H1 (cell line): ENCODE results near the gene C22orf39. TPM values are rescaled to one million over a fixed set of nuclear protein-coding genes. Genes with fewer than 3 reads are reported as not detected.
"Not testable (repeated sequence)": the region's sequence is repeated elsewhere in the genome, so short reads cannot be mapped to it uniquely, and the experiment has no call there.

ENCODE experiments used
- CTCF ChIA-PET: fragments of 300-600 bp; sonication (Branson Sonifier 250); formaldehyde crosslinking; loops from one replicate; lab custom pipeline; 2021; ENCODE audit not compliant: partially characterized antibody; lab: Charles Lee
- POLR2A ChIA-PET: fragments of 300-600 bp; sonication (Branson Sonifier 250); formaldehyde crosslinking; loops from one replicate; lab custom pipeline; 2021; ENCODE audit warnings: inconsistent platforms; ENCODE audit not compliant: partially characterized antibody; lab: Charles Lee
- DNase-seq, 2 experiments: peaks; one replicate each; pipeline versions ENCODE4 v3.0.0 to v3.0.0-alpha.2; 2010 to 2022; ENCODE audit warnings: low spot score in 2 of 2, low read depth in 1 of 2, mixed read lengths in 1 of 2
- FAIRE-seq: peaks from 2 replicates; lab custom pipeline; 2011; peaks lifted over from hg19 to GRCh38; lab: Jason Lieb, UNC
- H2AFZ ChIP-seq: 2 replicates; pipeline ENCODE4 v1.8.1; 2012; ENCODE audit warnings: low read length, inconsistent platforms
- H2AK5ac ChIP-seq: 2 replicates; pipeline ENCODE4 v1.6.1; 2013; ENCODE audit warnings: low read depth, low read length
- H2BK120ac ChIP-seq: replicated peaks from 2 replicates; pipeline ENCODE3; 2013; ENCODE audit warnings: low read depth, low read length, inconsistent platforms
- H2BK12ac ChIP-seq: 2 replicates; pipeline ENCODE4 v1.6.1; 2013; ENCODE audit warnings: low read depth, low read length
- H2BK15ac ChIP-seq: 2 replicates; pipeline ENCODE4 v1.6.1; 2013; ENCODE audit warnings: low read length
- H2BK20ac ChIP-seq: 2 replicates; pipeline ENCODE4 v1.6.1; 2013; ENCODE audit warnings: low read length
- H2BK5ac ChIP-seq: 2 replicates; pipeline ENCODE4 v1.6.1; 2013; ENCODE audit warnings: low read depth, low read length
- H3K14ac ChIP-seq: 2 replicates; pipeline ENCODE4 v1.6.1; 2013; ENCODE audit warnings: inconsistent platforms; ENCODE audit not compliant: insufficient read length
- H3K18ac ChIP-seq: 2 replicates; pipeline ENCODE4 v1.6.1; 2013; ENCODE audit warnings: low read length; ENCODE audit errors: extremely low read depth
- H3K23ac ChIP-seq: 2 replicates; pipeline ENCODE4 v1.6.1; 2013; ENCODE audit warnings: inconsistent platforms; ENCODE audit not compliant: insufficient read length
- H3K23me2 ChIP-seq: 2 replicates; pipeline ENCODE4 v1.6.1; 2013; ENCODE audit warnings: low read depth, low read length
- H3K27ac ChIP-seq: 2 replicates; pipeline ENCODE4 v1.6.1; 2011; ENCODE audit warnings: low read depth, low read length, inconsistent platforms
- H3K27me3 ChIP-seq, 4 experiments: replicated peaks in 1 of 4; 1 replicate in 1 of 4; 2 replicates in 3 of 4; pipeline versions ENCODE4 v1.6.1 to v1.8.1; 2011 to 2013; ENCODE audit warnings: low read length in 3 of 4, mild to moderate bottlenecking in 3 of 4, inconsistent platforms in 2 of 4, mixed read lengths in 2 of 4, moderate library complexity in 1 of 4; ENCODE audit not compliant: control insufficient read depth in 3 of 4, insufficient read depth in 3 of 4; ENCODE audit errors: extremely low read depth in 1 of 4
- H3K36me3 ChIP-seq, 4 experiments: 2 replicates each; pipeline versions ENCODE4 v1.6.1 to v1.8.1; 2011 to 2013; ENCODE audit warnings: mild to moderate bottlenecking in 4 of 4, low read length in 3 of 4, moderate library complexity in 2 of 4, control low read depth in 1 of 4, inconsistent platforms in 1 of 4; ENCODE audit not compliant: insufficient read depth in 4 of 4, control insufficient read depth in 2 of 4
- H3K4ac ChIP-seq: replicated peaks from 2 replicates; pipeline ENCODE3; 2013; ENCODE audit warnings: low read length, low read depth, mixed read lengths, inconsistent platforms; ENCODE audit not compliant: insufficient read length
- H3K4me1 ChIP-seq, 4 experiments: replicated peaks in 1 of 4; 1 replicate in 1 of 4; 2 replicates in 3 of 4; pipeline versions ENCODE4 v1.6.1 to v1.8.1; 2011 to 2013; ENCODE audit warnings: low read length in 3 of 4, inconsistent platforms in 2 of 4, mixed read lengths in 1 of 4; ENCODE audit not compliant: insufficient read depth in 4 of 4, control insufficient read depth in 3 of 4
- H3K4me2 ChIP-seq, 2 experiments: 2 replicates each; pipeline versions ENCODE4 v1.6.1 to v1.8.1; 2011 to 2013; ENCODE audit warnings: low read depth in 2 of 2, low read length in 2 of 2, control low read depth in 1 of 2, inconsistent platforms in 1 of 2, mild to moderate bottlenecking in 1 of 2; ENCODE audit not compliant: insufficient read depth in 1 of 2
- H3K4me3 ChIP-seq, 4 experiments: fragments of 200-600, 300-600 bp in 1 of 4; sonication (generic), shearing (Covaris generic), sonication (Bioruptor Twin) in 1 of 4; 2 replicates each; pipeline versions ENCODE4 v1.5.1 to v1.8.1; 2011 to 2016; ENCODE audit warnings: low read length in 4 of 4, low read depth in 3 of 4, control low read depth in 2 of 4, inconsistent platforms in 2 of 4, mild to moderate bottlenecking in 2 of 4, mixed read lengths in 1 of 4, moderate library complexity in 1 of 4; ENCODE audit not compliant: insufficient read depth in 2 of 4; ENCODE audit errors: extremely low read depth in 1 of 4
- H3K56ac ChIP-seq: replicated peaks from 2 replicates; pipeline ENCODE3; 2013; ENCODE audit warnings: low read depth, mild to moderate bottlenecking, mixed read lengths, low read length, inconsistent platforms; ENCODE audit not compliant: insufficient read length
- H3K79me1 ChIP-seq: 2 replicates; pipeline ENCODE4 v1.6.1; 2013; ENCODE audit warnings: low read depth, low read length, control low read depth
- H3K79me2 ChIP-seq, 2 experiments: 2 replicates each; pipeline versions ENCODE4 v1.6.1 to v1.8.1; 2012 to 2013; ENCODE audit warnings: low read length in 2 of 2, mild to moderate bottlenecking in 2 of 2, inconsistent platforms in 1 of 2; ENCODE audit not compliant: insufficient read depth in 2 of 2, control insufficient read depth in 1 of 2
- H3K9ac ChIP-seq, 4 experiments: replicated peaks in 1 of 4; 1 replicate in 1 of 4; 2 replicates in 3 of 4; pipeline versions ENCODE4 v1.6.1 to v1.8.1; 2011 to 2013; ENCODE audit warnings: low read depth in 3 of 4, low read length in 3 of 4, control low read depth in 2 of 4, mild to moderate bottlenecking in 2 of 4, moderate library complexity in 2 of 4, inconsistent platforms in 1 of 4; ENCODE audit errors: extremely low read depth in 1 of 4
- H3K9me3 ChIP-seq, 2 experiments: 2 replicates each; pipeline versions ENCODE4 v1.6.1 to v1.8.1; 2012 to 2013; ENCODE audit warnings: mild to moderate bottlenecking in 2 of 2, moderate library complexity in 2 of 2, control low read depth in 1 of 2, inconsistent platforms in 1 of 2, low read depth in 1 of 2, low read length in 1 of 2, mixed read lengths in 1 of 2; ENCODE audit not compliant: insufficient read depth in 2 of 2
- H4K20me1 ChIP-seq, 2 experiments: replicated peaks in 1 of 2; 2 replicates each; pipeline versions ENCODE3 to v1.8.1; 2011 to 2013; ENCODE audit warnings: inconsistent platforms in 2 of 2, low read length in 2 of 2, mild to moderate bottlenecking in 1 of 2; ENCODE audit not compliant: insufficient read depth in 2 of 2, control insufficient read depth in 1 of 2
- H4K5ac ChIP-seq: 2 replicates; pipeline ENCODE4 v1.6.1; 2013; ENCODE audit warnings: low read length, low read depth, mixed read lengths, inconsistent platforms; ENCODE audit not compliant: insufficient read length
- H4K8ac ChIP-seq: 2 replicates; pipeline ENCODE4 v1.8.0; 2013; ENCODE audit warnings: mild to moderate bottlenecking, moderate library complexity, low read length, inconsistent platforms; ENCODE audit not compliant: insufficient read depth; ENCODE audit errors: extremely low read depth
- H4K91ac ChIP-seq: replicated peaks from 2 replicates; pipeline ENCODE3; 2013; ENCODE audit warnings: low read length, mixed read lengths, inconsistent platforms; ENCODE audit not compliant: insufficient read length
- WGBS, 2 experiments: shearing (Covaris generic) in 1 of 2; methylation state at CpG; one replicate each; pipeline versions ENCODE4 v1.1.6 to v1.1.7; 2013 to 2015; ENCODE audit warnings: low lambda C conversion rate in 2 of 2, mixed read lengths in 2 of 2, inconsistent platforms in 1 of 2, low coverage in 1 of 2, missing lambda C conversion rate in 1 of 2; ENCODE audit not compliant: insufficient replicate concordance in 2 of 2, insufficient coverage in 1 of 2, insufficient read length in 1 of 2; ENCODE audit errors: extremely low coverage in 1 of 2, missing lambda C conversion rate in 1 of 2; 5-methylcytosine and 5-hydroxymethylcytosine counted together
- polyA plus RNA-seq, 7 experiments: library from polyadenylated mRNA; depleted of rRNA in 3 of 7; stranded (reverse) in 5 of 7; unstranded in 2 of 7; fragments of >200 nt in 5 of 7; fragments of 200-250 nt in 2 of 7; gene quantifications; 1 replicate in 5 of 7; 2 replicates in 1 of 7; 4 replicates in 1 of 7; pipeline versions ENCODE4 v1.2.1 to v1.2.3, GENCODE V29; 2011 to 2013; ENCODE audit warnings: missing spikeins in 2 of 7, mixed read lengths in 2 of 7
- total RNA-seq: library from RNA; stranded (reverse); fragmentation: NEBNext Ultra II Directional; extraction: Animal tissue kit (Norgen Biotek cat#: 25700); gene quantifications from 2 replicates; pipeline ENCODE4 v1.2.1, GENCODE V29; 2021

C22orf39 gene
- total and polyA plus RNA-seq, 2 of the 8 experiments (the other 6 are each of a cell fraction or from before 2014, with no cell fraction given) = 22.7 to 27.7 TPM

GRCh38 chr22:19445279-19445982 is 2.1 kb downstream of the C22orf39 start:
- not testable (repeated sequence) for H4K5ac ChIP-seq, H2BK12ac ChIP-seq, H3K9me3 ChIP-seq, H3K4me1 ChIP-seq, H2BK5ac ChIP-seq, H3K4me3 ChIP-seq, H3K4me2 ChIP-seq, H2BK15ac ChIP-seq, H3K36me3 ChIP-seq, H4K91ac ChIP-seq, H2AK5ac ChIP-seq, H2BK120ac ChIP-seq, H3K9ac ChIP-seq, H3K79me1 ChIP-seq, H4K8ac ChIP-seq, H3K14ac ChIP-seq, DNase-seq, H3K23ac ChIP-seq, FAIRE-seq, H2AFZ ChIP-seq, H3K27me3 ChIP-seq, H3K56ac ChIP-seq, H3K23me2 ChIP-seq, H3K4ac ChIP-seq, H2BK20ac ChIP-seq, H3K18ac ChIP-seq, H3K27ac ChIP-seq
- peaks cover 3 to 37% of the 10 kb centered on the region in 2 experiments; a peak in 3 of 4 replicates for H3K79me2 ChIP-seq
- POLR2A ChIA-PET = interaction anchor here (1.1 to 6.7 kb wide), 5 partner anchors 8 to 34 kb away, joined by 3 to 127 read pairs (median 7); partner anchors contain the start of genes CDC45, HIRA and MRPL40
- CTCF ChIA-PET = interaction anchor here (0.6 to 1.5 kb wide), 2 partner anchors 28 to 141 kb away, joined by 3 to 5 read pairs; no protein-coding TSS in a partner anchor
- WGBS, 2 experiments = 90% methylated on average over 7 of the region's 9 CpGs; no CpG with 5 or more reads in 1 of the 2 experiments
- peaks cover 21 to 42% of the 10 kb centered on the region in 2 experiments for H4K20me1 ChIP-seq
